Measurements from ENCODE around the gene ACYP2. TPM values are rescaled to one million over a fixed set of nuclear protein-coding genes. Genes with fewer than 3 reads are reported as not detected.

The ACYP2 gene
- total RNA-seq, 1 experiment from 2014 or later, result 10.9 TPM

GRCh38 chr2:54209379-54209778 lies 94.0 kb downstream of the ACYP2 start:
- no peaks in the 10 kb centered on the region for H3K36me3 Mint-ChIP-seq (ENCODE audit: insufficient read depth, unreplicated experiment)
- H3K9me3 Mint-ChIP-seq (ENCODE audit: low read depth, unreplicated experiment), result no peaks in the 10 kb centered on the region
- H3K4me1 Mint-ChIP-seq (ENCODE audit: low read depth, unreplicated experiment), result no peaks in the 10 kb centered on the region
- TF ChIP-seq CTCF (IDR thresholded peaks at IDR 0.05; ENCODE audit: unreplicated experiment), result no peak
- no peak overlapping the region for H3K27ac Mint-ChIP-seq (ENCODE audit: unreplicated experiment)
- CTCF ChIA-PET, result interaction anchor here (0.6 to 0.7 kb wide), 2 partner anchors 26 to 62 kb away, joined by 5 to 6 read pairs; no protein-coding TSS in a partner anchor
- no peak for DNase-seq
- no peak overlapping the region for H3K4me3 Mint-ChIP-seq (ENCODE audit: low read depth, unreplicated experiment)
- no TSS peak for BruUV-seq (replicated peaks)
- intact Hi-C loops (cut with micrococcal nuclease; ENCODE audit: unreplicated experiment), result loop anchor here (5.0 kb wide), 2 partner anchors 248 to 293 kb away; partner anchors contain the start of gene SPTBN1
- no peaks in the 10 kb centered on the region for H3K27me3 Mint-ChIP-seq (ENCODE audit: unreplicated experiment)

GRCh38 chr2:54212456-54212855 lies 97.0 kb downstream of the ACYP2 start:
- CTCF ChIA-PET, result interaction anchor here (0.7 to 0.8 kb wide), 2 partner anchors 45 to 109 kb away, joined by 3 read pairs; no protein-coding TSS in a partner anchor
- Mint-ChIP-seq H3K4me1 (ENCODE audit: low read depth, unreplicated experiment) (no peaks in the 10 kb centered on the region), H3K4me3 (ENCODE audit: low read depth, unreplicated experiment) (no peak overlapping the region), H3K36me3 (ENCODE audit: insufficient read depth, unreplicated experiment) (no peaks in the 10 kb centered on the region), H3K27me3 (ENCODE audit: unreplicated experiment) (no peaks in the 10 kb centered on the region), H3K9me3 (ENCODE audit: low read depth, unreplicated experiment) (no peaks in the 10 kb centered on the region), H3K27ac (ENCODE audit: unreplicated experiment) (no peak overlapping the region)
- peak; percentile 22 for DNase-seq
- intact Hi-C loops (cut with micrococcal nuclease; ENCODE audit: unreplicated experiment), result no loop called here
- no peak for TF ChIP-seq CTCF (IDR thresholded peaks at IDR 0.05; ENCODE audit: unreplicated experiment)
- no TSS peak for BruUV-seq (replicated peaks)

GRCh38 chr2:54213082-54213481 lies 97.7 kb downstream of the ACYP2 start:
- intact Hi-C loops (cut with micrococcal nuclease; ENCODE audit: unreplicated experiment), result no loop called here
- CTCF ChIA-PET, result interaction anchor here (0.8 kb wide), 1 partner anchor 45 kb away, joined by 3 read pairs; no protein-coding TSS in a partner anchor
- Mint-ChIP-seq H3K9me3 (ENCODE audit: low read depth, unreplicated experiment) (no peaks in the 10 kb centered on the region), H3K4me3 (ENCODE audit: low read depth, unreplicated experiment) (no peak overlapping the region), H3K36me3 (ENCODE audit: insufficient read depth, unreplicated experiment) (no peaks in the 10 kb centered on the region), H3K27ac (ENCODE audit: unreplicated experiment) (no peak overlapping the region), H3K4me1 (ENCODE audit: low read depth, unreplicated experiment) (no peaks in the 10 kb centered on the region), H3K27me3 (ENCODE audit: unreplicated experiment) (no peaks in the 10 kb centered on the region)
- no peak for DNase-seq
- TF ChIP-seq CTCF (IDR thresholded peaks at IDR 0.05; ENCODE audit: unreplicated experiment), result no peak
- BruUV-seq (replicated peaks), result no TSS peak

GRCh38 chr2:54224997-54225396 lies 109.6 kb downstream of the ACYP2 start:
- Mint-ChIP-seq H3K9me3 (ENCODE audit: low read depth, unreplicated experiment) (no peaks in the 10 kb centered on the region), H3K4me1 (ENCODE audit: low read depth, unreplicated experiment) (no peaks in the 10 kb centered on the region), H3K27ac (ENCODE audit: unreplicated experiment) (no peak overlapping the region), H3K27me3 (ENCODE audit: unreplicated experiment) (no peaks in the 10 kb centered on the region), H3K36me3 (ENCODE audit: insufficient read depth, unreplicated experiment) (no peaks in the 10 kb centered on the region), H3K4me3 (ENCODE audit: low read depth, unreplicated experiment) (no peak overlapping the region)
- TF ChIP-seq CTCF (IDR thresholded peaks at IDR 0.05; ENCODE audit: unreplicated experiment), result no peak
- no peak for DNase-seq
- CTCF ChIA-PET, result no interaction called here
- BruUV-seq (replicated peaks), result no TSS peak
- intact Hi-C loops (cut with micrococcal nuclease; ENCODE audit: unreplicated experiment), result no loop called here
